Aorta (tissue), 5 donors: ENCODE measurements around the gene CIB1. TPM values are rescaled to one million over a fixed set of nuclear protein-coding genes. Genes with fewer than 3 reads are reported as not detected.

Source experiments
- ATAC-seq: fragments of 200-7000 bp; cut with Tn5 transposase; one replicate; pipeline ENCODE4 v1.9.1; 2022; ENCODE audit warnings: moderate library complexity; ENCODE audit not compliant: low FRiP score
- DNase-seq, 2 donors: peaks; one replicate each; pipeline ENCODE4 v3.0.0-alpha.2; 2020
- H3K27ac ChIP-seq, 2 donors: one replicate each; pipeline ENCODE4 v1.5.1; 2013; ENCODE audit warnings: low read length in 2 of 2, mild to moderate bottlenecking in 2 of 2, moderate library complexity in 2 of 2, control low read depth in 1 of 2, inconsistent platforms in 1 of 2, low read depth in 1 of 2
- H3K27me3 ChIP-seq, 2 donors: one replicate each; pipeline ENCODE4 v1.6.1; 2013; ENCODE audit warnings: control low read depth in 1 of 2, low read length in 1 of 2, mild to moderate bottlenecking in 1 of 2, moderate library complexity in 1 of 2; ENCODE audit not compliant: insufficient read depth in 2 of 2, control insufficient read depth in 1 of 2
- H3K36me3 ChIP-seq, 2 donors: one replicate each; pipeline ENCODE4 v1.6.1; 2013; ENCODE audit warnings: control low read depth in 1 of 2, low read length in 1 of 2, mild to moderate bottlenecking in 1 of 2; ENCODE audit not compliant: insufficient read depth in 2 of 2, control insufficient read depth in 1 of 2
- H3K4me1 ChIP-seq, 2 donors: one replicate each; pipeline ENCODE4 v1.6.1; 2013; ENCODE audit warnings: low read length in 2 of 2, control low read depth in 1 of 2, mild to moderate bottlenecking in 1 of 2, moderate library complexity in 1 of 2; ENCODE audit not compliant: insufficient read depth in 2 of 2, control insufficient read depth in 1 of 2
- H3K4me3 ChIP-seq, 2 donors: one replicate each; pipeline ENCODE4 v1.5.1; 2013; ENCODE audit warnings: low read length in 2 of 2, control low read depth in 1 of 2, mild to moderate bottlenecking in 1 of 2
- H3K9me3 ChIP-seq: one replicate; pipeline ENCODE4 v1.6.1; 2013; ENCODE audit warnings: mild to moderate bottlenecking, low read length; ENCODE audit not compliant: control insufficient read depth
- WGBS, 2 donors: extraction: QIAGEN DNeasy Blood & Tissue Kit; methylation state at CpG; one replicate each; pipeline ENCODE4 v1.1.7; 2013; 5-methylcytosine and 5-hydroxymethylcytosine counted together
- intact Hi-C, 2 donors: fragments of 100-400 bp; cut with DNase I; formaldehyde crosslinking; loops; one replicate each; pipeline versions ENCODE4 v1.14.2 to v1.15.0; 2022
- polyA plus RNA-seq, 2 donors: library from polyadenylated mRNA; stranded (reverse); fragments of 200-250 nt; gene quantifications; one replicate each; pipeline ENCODE4 v1.2.3, GENCODE V29; 2013
- total RNA-seq, 2 donors: library from RNA; stranded (reverse); fragmentation: NEBNext Ultra II Directional; extraction: Animal tissue kit (Norgen Biotek cat#: 25700); gene quantifications; one replicate each; pipeline ENCODE4 v1.2.1, GENCODE V29; 2021
- donor health status: healthy with polysubstance abuse.
- donor health status: Bipolar disorder and iron deficiency.
- donor health status: DM: no; HTN: no; CAD: no.
- donor health status: DM: no; HTN: no; CAD: no.
- donor health status: DM: yes; HTN: yes; CAD: no.

The CIB1 gene
- total and polyA plus RNA-seq, 4 donors = 35.5 to 128 (median 74.4) TPM

DNA sequence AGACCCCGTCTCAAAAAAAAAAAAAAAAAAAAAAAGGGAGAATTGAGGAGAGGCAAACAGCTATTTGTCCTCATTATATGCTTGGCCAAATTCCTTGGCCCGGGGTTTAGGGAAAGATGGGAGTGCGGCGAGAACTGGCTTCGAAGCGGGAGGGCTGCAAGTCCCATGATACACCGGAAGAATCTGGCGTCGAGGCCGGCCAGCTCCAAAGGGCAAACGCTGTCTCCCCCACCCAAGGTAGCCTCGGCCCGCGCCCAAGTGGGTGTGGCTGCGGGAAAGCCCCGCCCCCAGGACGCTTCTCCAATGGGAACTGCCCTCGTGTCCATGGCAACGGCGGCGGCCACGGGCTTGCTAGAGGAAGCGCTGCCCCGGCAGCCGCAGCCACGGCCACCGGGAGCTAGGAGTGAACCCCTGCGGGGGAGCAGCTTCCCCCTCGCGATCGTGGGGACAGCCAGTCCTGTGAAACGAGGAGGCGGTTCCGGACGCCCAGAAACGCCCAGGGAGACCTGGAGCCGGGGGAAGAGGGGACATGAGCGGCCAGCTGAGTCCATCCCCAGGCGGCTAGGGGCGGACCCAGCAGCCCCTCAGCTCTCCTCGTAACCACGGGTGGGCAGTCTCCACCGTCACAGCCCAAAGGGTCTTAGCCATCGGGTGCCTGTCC is 15.6 kb upstream of the CIB1 start, which contains the start of gene TTLL13:
Gene TTLL13 (plus strand): TSS at position 354 of the 661 bp plus-strand sequence. CDS start 1,075 bp downstream, outside the sequence.
- H3K36me3 ChIP-seq = no peaks in the 10 kb centered on the region
- 1% methylated on average over 43 to 44 of the region's 44 CpGs for WGBS, 2 donors
- intact Hi-C loops = no loop called here
- DNase-seq = peak; percentile 98
- H3K4me1 ChIP-seq = no peaks in the 10 kb centered on the region
- no peaks in the 10 kb centered on the region for H3K27me3 ChIP-seq
- no peaks in the 10 kb centered on the region for H3K9me3 ChIP-seq
- peak; percentile 96 for ATAC-seq
- H3K4me3 ChIP-seq = peak within 1 kb of the TSS; percentile 24 to 27
- H3K27ac ChIP-seq = no peak within 1 kb of the TSS

DNA sequence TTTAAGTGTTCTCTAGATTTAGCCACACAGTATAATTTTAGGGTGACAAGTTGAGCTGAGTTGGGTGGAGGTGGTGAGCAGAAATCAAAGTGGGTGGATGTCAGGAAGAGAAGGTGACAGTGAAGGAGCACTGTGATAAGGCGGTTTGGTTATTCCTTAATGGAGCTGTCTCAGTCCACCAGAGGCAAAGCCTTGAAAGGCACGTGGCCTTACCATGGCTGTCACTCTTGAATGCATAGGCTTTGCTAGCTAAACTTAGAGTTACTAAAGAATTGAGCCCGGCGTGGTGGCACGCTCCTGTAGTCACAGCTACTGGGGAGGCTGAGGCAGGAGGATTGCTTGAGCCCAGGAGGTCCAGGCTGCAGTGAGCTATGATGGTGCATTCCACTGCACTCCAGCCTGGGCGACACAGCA is 15.1 kb upstream of the CIB1 start:
- intact Hi-C loops = no loop called here
- no peaks in the 10 kb centered on the region for H3K27me3 ChIP-seq
- no peak for DNase-seq
- no peaks in the 10 kb centered on the region for H3K9me3 ChIP-seq
- H3K27ac ChIP-seq = no peak overlapping the region
- ATAC-seq = peak; percentile 6
- 68 to 71% methylated on average over 6 of the region's 6 CpGs for WGBS, 2 donors
- no peaks in the 10 kb centered on the region for H3K36me3 ChIP-seq
- H3K4me1 ChIP-seq = no peaks in the 10 kb centered on the region
- H3K4me3 ChIP-seq = no peak overlapping the region

DNA sequence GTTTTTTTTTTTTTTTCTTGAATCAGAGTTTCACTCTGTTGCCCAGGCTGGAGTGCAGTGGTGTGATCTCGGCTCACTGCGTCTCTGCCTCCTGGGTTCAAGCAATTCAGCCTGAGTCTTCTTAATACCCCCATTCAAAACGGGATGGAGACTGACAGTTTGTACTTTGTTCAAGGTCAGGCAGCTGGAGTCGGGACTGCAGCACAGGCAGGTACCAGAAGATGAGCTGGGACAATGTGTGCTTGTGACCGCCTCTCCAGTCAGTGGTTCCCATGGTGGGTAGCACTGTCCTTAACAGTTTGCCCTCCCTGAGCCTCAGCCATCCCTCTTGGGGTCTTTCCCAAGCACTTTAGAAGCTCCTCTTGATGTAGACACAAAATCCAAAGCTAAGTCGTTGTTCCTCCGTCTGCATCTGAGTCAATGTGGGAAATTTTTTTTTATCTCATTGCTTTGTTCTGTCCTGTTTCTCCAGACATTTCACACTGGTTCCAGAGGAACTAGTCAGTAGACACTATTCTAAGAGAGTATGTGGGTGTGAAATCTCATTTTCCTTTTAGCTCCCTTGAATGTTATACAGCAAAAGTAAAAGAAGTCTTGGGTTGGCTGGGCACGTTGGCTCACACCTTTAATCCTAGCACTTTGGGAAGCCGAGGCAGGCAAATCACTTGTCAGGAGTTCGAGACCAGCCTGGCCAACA is 10.3 kb upstream of the CIB1 start:
- intact Hi-C loops = no loop called here
- Histone ChIP-seq H3K4me3 (no peak overlapping the region), H3K27me3 (no peaks in the 10 kb centered on the region), H3K27ac (no peak overlapping the region), H3K9me3 (no peaks in the 10 kb centered on the region), H3K36me3 (no peaks in the 10 kb centered on the region), H3K4me1 (no peaks in the 10 kb centered on the region)
- 85 to 86% methylated on average over 10 of the region's 10 CpGs for WGBS, 2 donors
- ATAC-seq (no peak), DNase-seq (no peak)

DNA sequence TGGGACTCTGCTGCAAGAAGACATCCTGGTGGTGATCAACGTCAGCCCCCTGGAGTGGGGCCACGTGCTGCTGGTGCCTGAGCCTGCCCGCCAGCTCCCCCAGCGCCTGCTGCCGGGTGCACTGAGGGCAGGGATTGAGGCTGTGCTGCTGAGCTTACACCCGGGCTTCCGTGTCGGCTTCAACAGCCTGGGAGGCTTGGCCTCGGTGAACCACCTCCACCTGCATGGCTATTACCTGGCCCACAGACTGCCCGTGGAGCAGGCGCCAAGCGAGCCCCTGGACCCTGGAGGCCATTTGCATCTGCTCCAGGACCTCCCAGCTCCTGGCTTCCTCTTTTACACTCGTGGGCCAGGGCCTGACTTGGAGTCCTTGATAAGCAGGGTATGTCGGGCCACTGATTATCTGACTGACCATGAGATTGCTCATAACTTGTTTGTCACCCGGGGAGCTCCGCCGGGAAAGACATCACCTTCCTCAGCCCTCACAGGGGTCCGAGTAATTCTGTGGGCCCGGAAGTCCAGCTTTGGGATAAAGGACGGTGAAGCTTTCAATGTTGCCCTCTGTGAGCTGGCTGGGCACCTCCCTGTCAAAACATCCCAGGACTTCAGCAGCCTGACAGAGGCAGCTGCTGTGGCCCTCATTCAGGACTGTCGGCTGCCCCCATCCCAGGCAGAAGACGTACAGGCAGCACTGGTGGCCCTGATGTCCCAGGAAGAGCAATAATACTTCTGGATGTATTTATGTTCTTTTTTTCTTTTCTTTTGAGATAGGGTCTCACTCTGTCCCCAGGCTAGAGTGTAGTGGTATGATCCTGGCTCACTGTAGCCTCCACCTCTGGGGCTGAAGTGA is 7.8 kb upstream of the CIB1 start:
- H3K36me3 ChIP-seq = peaks cover 0 to 2% of the 10 kb centered on the region in 2 donors
- H3K9me3 ChIP-seq = no peaks in the 10 kb centered on the region
- H3K27ac ChIP-seq = no peak overlapping the region
- H3K27me3 ChIP-seq = no peaks in the 10 kb centered on the region
- H3K4me3 ChIP-seq = no peak overlapping the region
- ATAC-seq (peak; percentile 38), DNase-seq (no peak)
- intact Hi-C loops = no loop called here
- 82 to 83% methylated on average over 22 of the region's 22 CpGs for WGBS, 2 donors
- H3K4me1 ChIP-seq = no peaks in the 10 kb centered on the region

DNA sequence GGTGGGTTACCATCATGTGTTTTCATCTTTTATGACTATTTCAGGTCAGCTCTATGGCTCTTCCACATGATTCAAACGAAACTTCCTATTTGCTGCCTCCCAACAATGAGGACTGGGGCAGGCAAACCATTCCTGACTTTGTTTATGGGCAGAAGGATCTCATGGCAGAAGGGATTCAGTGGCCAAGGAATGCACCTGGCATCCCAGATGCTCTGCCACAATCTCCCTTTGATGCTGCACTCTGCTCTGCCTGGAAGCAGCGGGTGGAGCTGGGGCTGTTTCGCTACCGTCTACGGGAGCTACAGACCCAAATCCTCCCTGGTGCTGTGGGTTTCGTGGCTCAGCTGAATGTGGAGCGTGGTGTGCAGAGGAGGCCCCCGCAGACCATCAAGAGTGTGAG is 7.1 kb upstream of the CIB1 start:
- no peaks in the 10 kb centered on the region for H3K4me1 ChIP-seq
- WGBS, 2 donors = 89 to 93% methylated on average over 8 of the region's 8 CpGs
- DNase-seq (no peak), ATAC-seq (no peak)
- no peaks in the 10 kb centered on the region for H3K27me3 ChIP-seq
- H3K27ac ChIP-seq = no peak overlapping the region
- intact Hi-C loops = no loop called here
- H3K4me3 ChIP-seq = no peak overlapping the region
- H3K36me3 ChIP-seq = peaks cover 0 to 2% of the 10 kb centered on the region in 2 donors
- no peaks in the 10 kb centered on the region for H3K9me3 ChIP-seq

DNA sequence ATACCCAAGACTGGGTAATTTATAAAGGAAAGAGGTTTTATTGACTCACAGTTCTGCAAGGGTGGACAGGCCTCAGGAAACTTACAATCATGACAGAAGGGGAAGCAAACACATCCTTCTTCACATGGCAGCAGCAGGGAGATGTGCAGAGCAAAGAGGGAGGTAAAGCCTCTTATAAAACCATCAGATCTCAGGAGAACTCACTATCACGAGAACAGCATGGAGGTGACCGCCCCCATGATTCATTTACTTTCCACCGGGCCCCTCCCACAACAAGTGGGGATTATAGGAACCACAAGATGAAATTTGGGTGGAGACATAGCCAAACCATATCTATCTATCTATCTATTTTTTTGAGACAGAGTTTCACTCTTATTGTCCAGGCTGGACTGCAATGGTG is 5.6 kb upstream of the CIB1 start:
- H3K36me3 ChIP-seq = peaks cover 0 to 2% of the 10 kb centered on the region in 2 donors
- intact Hi-C loops = no loop called here
- no peak for DNase-seq

DNA sequence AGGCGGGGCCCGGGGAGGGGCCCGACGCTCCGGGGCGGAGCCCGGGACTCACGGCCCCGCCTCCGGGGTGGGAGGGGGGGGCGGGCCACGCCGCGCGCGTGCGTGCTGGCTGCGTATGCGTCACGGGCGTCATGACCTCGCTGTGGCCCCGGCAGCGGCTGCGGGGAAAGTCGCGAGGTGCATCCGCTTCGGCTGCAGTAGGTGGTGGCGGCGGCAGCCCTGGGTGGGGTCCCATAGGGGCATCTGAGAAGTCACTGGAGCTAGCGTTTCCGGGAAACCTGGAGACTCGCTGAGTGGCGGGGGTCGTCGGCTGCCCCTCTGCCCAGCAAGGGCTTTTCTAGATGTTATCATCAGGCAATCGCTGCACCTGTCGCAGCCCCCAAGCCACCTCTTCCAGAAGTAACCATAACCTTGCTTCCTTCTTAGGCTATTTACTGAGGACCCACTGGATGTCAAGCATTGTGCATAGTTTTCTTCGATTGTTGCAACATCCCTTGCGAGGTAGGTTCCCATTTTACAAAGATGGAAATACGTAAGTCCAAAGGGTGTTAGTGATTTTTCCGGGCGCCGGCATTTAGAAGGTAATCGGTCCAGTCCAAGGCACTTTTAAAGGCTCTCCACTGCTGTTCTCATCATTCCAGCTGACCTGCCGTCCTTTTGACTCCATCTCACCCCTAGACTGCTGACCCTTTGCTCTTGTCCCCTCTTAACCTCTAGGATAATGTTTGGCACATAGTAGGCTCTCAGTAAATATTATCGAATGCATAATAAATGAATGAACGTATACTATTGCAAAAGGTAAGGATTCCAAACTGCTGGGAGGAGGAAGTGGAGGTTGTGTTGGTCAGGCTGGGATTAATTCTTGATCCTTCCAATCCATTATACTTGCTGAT is 601 bp upstream of the CIB1 start, which contains the start of gene GDPGP1:
Gene GDPGP1 (plus strand): TSS at position 114 of the 893 bp plus-strand sequence. CDS start 6,700 bp downstream, outside the sequence.
- peak within 1 kb of the TSS; percentile 58 to 76 for H3K4me3 ChIP-seq
- intact Hi-C loops = loop anchor here in 1 of 2 donors (5.0 kb wide), 1 partner anchor 33 kb away; the partner anchor contains the start of gene NGRN
- H3K27me3 ChIP-seq = no peaks in the 10 kb centered on the region
- H3K27ac ChIP-seq = peak within 1 kb of the TSS; percentile 10 to 83
- H3K36me3 ChIP-seq = peaks cover 0 to 2% of the 10 kb centered on the region in 2 donors
- H3K9me3 ChIP-seq = no peaks in the 10 kb centered on the region
- no peaks in the 10 kb centered on the region for H3K4me1 ChIP-seq
- WGBS, 2 donors = 4% methylated on average over 45 to 49 of the region's 49 CpGs
- no peak for ATAC-seq
- DNase-seq = no peak

More for the DNA sequence above, 5.6 kb upstream of the CIB1 start:
- Histone ChIP-seq H3K9me3 (no peaks in the 10 kb centered on the region), H3K4me1 (no peaks in the 10 kb centered on the region), H3K27ac (no peak overlapping the region), H3K4me3 (no peak overlapping the region), H3K27me3 (no peaks in the 10 kb centered on the region)
- WGBS, 2 donors = 80 to 84% methylated on average over 3 of the region's 3 CpGs
- ATAC-seq = no peak
